RWPE2 (cell line): ENCODE results near the gene ZNF592.
"Not testable (repeated sequence)": the region's sequence is repeated elsewhere in the genome, so short reads cannot be mapped to it uniquely, and the experiment has no call there.

Source experiments
- ATAC-seq: fragments of 200-7000 bp; cut with Tn5 transposase; 3 replicates; pipeline ENCODE4 v1.9.1; 2021; ENCODE audit warnings: low read depth
- DNase-seq: peaks from one replicate; pipeline ENCODE4 v3.0.0-alpha.2; 2020; ENCODE audit warnings: low spot score
- H3K27ac ChIP-seq: fragments of 450-650 bp; 2 replicates; pipeline ENCODE4 v1.5.1; 2017; ENCODE audit warnings: mild to moderate bottlenecking; ENCODE audit not compliant: poor library complexity, severe bottlenecking
- H3K27me3 ChIP-seq: fragments of 250-450 bp; sonication (Bioruptor Pico); 2 replicates; pipeline ENCODE4 v1.5.1; 2021; ENCODE audit warnings: mild to moderate bottlenecking, moderate library complexity; ENCODE audit not compliant: insufficient read depth, poor library complexity, severe bottlenecking
- H3K36me3 ChIP-seq: fragments of 250-450 bp; sonication (Bioruptor Pico); 2 replicates; pipeline ENCODE4 v1.5.1; 2020; ENCODE audit warnings: low read depth, mild to moderate bottlenecking, moderate library complexity
- H3K4me1 ChIP-seq: fragments of 250-450 bp; sonication (Bioruptor Pico); 2 replicates; pipeline ENCODE4 v1.5.1; 2021; ENCODE audit warnings: mild to moderate bottlenecking, moderate library complexity; ENCODE audit not compliant: insufficient read depth, poor library complexity, severe bottlenecking
- H3K4me3 ChIP-seq: fragments of 250-450 bp; sonication (Bioruptor Pico); 2 replicates; pipeline ENCODE4 v1.5.1; 2021; ENCODE audit warnings: mild to moderate bottlenecking, moderate library complexity; ENCODE audit not compliant: severe bottlenecking
- H3K9me3 ChIP-seq: fragments of 250-450 bp; sonication (Bioruptor Pico); 2 replicates; pipeline ENCODE4 v1.5.1; 2021; ENCODE audit warnings: mild to moderate bottlenecking, moderate library complexity; ENCODE audit not compliant: severe bottlenecking
- CTCF ChIP-seq: fragments of 450-650 bp; IDR thresholded peaks from one replicate; pipeline ENCODE4 v1.5.1; 2017; ENCODE audit warnings: mild to moderate bottlenecking, moderate library complexity; ENCODE audit not compliant: poor library complexity, severe bottlenecking

Gene ZNF592

GRCh38 chr15:84741121-84741520 is 7.3 kb upstream of the ZNF592 start:
- Histone ChIP-seq H3K4me1 (no peaks in the 10 kb centered on the region), H3K36me3 (no peaks in the 10 kb centered on the region), H3K9me3 (no peaks in the 10 kb centered on the region), H3K27ac (no peak overlapping the region), H3K27me3 (no peaks in the 10 kb centered on the region), H3K4me3 (no peak overlapping the region)
- no peak for DNase-seq
- no peak for TF ChIP-seq CTCF
- ATAC-seq = peak; percentile 41

- DNase-seq (peak; percentile 84), ATAC-seq (peak; percentile 74)
- peaks cover 10% of the 10 kb centered on the region for H3K4me1 ChIP-seq
- H3K36me3 ChIP-seq = no peaks in the 10 kb centered on the region
- H3K27ac ChIP-seq = peak overlapping the region; percentile 87
- H3K27me3 ChIP-seq = no peaks in the 10 kb centered on the region
- peak overlapping the region; percentile 100 for H3K4me3 ChIP-seq
- no peaks in the 10 kb centered on the region for H3K9me3 ChIP-seq
- TF ChIP-seq CTCF = no peak
These were observed 747 bp upstream of the ZNF592 start for GRCh38 chr15:84747416-84748273.

GRCh38 chr15:84749111-84749991 is 959 bp downstream of the ZNF592 start:
- H3K36me3 ChIP-seq = peaks cover 15% of the 10 kb centered on the region
- H3K9me3 ChIP-seq = no peaks in the 10 kb centered on the region
- peak overlapping the region; percentile 100 for H3K4me3 ChIP-seq
- DNase-seq (no peak), ATAC-seq (peak; percentile 28)
- peaks cover 10% of the 10 kb centered on the region for H3K4me1 ChIP-seq
- peak overlapping the region; percentile 87 for H3K27ac ChIP-seq
- TF ChIP-seq CTCF = no peak
- no peaks in the 10 kb centered on the region for H3K27me3 ChIP-seq

- Histone ChIP-seq H3K4me1 (peaks cover 10% of the 10 kb centered on the region), H3K27me3 (no peaks in the 10 kb centered on the region), H3K27ac (no peak overlapping the region), H3K36me3 (peaks cover 15% of the 10 kb centered on the region), H3K9me3 (no peaks in the 10 kb centered on the region), H3K4me3 (no peak overlapping the region)
- ATAC-seq (no peak), DNase-seq (no peak)
- no peak for TF ChIP-seq CTCF
These were observed 2.2 kb downstream of the ZNF592 start for GRCh38 chr15:84750583-84751092.

GRCh38 chr15:84751721-84752120 is 3.3 kb downstream of the ZNF592 start:
- not testable (repeated sequence) for ATAC-seq, H3K27ac ChIP-seq, H3K9me3 ChIP-seq, H3K4me3 ChIP-seq, H3K27me3 ChIP-seq, DNase-seq
- Histone ChIP-seq H3K4me1 (peaks cover 10% of the 10 kb centered on the region), H3K36me3 (peaks cover 15% of the 10 kb centered on the region)
